GM19193 (cell line): ENCODE results near the gene RAB35.

Experiments used
- POLR2A ChIP-seq: IDR thresholded peaks from 4 replicates; pipeline ENCODE4 v1.6.1; 2011; ENCODE audit not compliant: insufficient read depth, insufficient read length; ENCODE audit errors: extremely low read depth

RAB35 gene

DNA sequence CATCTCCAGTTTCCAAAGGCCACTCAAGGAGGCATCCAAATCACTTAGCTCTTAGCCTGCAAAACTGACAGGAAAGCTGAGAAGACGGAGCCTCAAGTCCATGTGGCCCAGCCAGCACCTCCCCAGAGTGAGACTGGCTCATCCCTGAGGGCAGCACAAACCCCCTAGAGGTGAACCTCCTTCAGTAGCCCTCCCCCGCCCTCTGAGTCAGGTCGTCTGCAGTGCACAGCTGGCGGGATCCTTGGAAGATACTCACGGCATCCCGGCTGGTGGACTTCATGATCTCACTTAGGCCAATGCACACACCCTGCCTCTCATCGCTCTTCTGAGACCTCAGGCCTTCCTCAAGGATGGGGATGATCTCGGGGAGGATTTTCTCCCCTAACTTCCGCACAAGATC is 24.1 kb upstream of the RAB35 start:
- TF ChIP-seq POLR2A: no peak

- no peak for TF ChIP-seq POLR2A
Measured at GRCh38 chr12:120139958-120140357, 23.4 kb upstream of the RAB35 start.

- no peak for TF ChIP-seq POLR2A
Measured at GRCh38 chr12:120138366-120138765, 21.8 kb upstream of the RAB35 start.

- TF ChIP-seq POLR2A: no peak
Measured at GRCh38 chr12:120137833-120138232, 21.3 kb upstream of the RAB35 start.

GRCh38 chr12:120136093-120136770 is 19.7 kb upstream of the RAB35 start:
- no peak for TF ChIP-seq POLR2A

DNA sequence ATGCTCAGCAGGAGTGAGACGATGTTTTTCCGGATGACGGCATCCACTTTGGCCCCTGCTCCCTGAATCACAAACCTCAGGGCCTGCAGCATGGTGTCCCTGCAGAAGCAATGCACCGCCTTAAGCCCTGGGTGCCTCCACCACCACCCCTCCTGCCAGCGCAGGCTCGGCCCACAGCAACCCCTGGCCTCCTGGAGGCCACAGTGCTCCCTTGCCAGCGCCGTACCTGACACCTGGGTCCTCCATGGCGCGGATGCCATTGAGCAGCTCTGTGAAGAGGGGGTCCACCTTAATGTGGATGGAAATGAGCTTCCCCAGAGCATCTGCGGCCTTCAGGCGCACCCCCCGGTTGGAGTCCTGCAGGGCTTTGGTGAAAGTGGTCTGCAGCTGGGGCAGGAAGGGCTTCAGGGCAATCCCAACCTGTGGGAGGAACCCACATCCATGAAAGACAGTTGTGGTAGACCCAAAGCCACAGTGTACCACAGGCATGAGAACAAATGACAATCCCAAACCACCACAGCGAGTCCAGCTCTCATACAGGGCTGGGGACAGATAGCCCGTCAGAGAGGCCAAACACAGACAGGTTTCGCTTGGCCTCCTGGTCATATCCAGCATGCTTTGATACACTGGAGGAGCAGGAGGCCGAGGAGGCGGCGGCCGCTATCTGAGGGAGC is 17.9 kb upstream of the RAB35 start:
- no peak for TF ChIP-seq POLR2A

DNA sequence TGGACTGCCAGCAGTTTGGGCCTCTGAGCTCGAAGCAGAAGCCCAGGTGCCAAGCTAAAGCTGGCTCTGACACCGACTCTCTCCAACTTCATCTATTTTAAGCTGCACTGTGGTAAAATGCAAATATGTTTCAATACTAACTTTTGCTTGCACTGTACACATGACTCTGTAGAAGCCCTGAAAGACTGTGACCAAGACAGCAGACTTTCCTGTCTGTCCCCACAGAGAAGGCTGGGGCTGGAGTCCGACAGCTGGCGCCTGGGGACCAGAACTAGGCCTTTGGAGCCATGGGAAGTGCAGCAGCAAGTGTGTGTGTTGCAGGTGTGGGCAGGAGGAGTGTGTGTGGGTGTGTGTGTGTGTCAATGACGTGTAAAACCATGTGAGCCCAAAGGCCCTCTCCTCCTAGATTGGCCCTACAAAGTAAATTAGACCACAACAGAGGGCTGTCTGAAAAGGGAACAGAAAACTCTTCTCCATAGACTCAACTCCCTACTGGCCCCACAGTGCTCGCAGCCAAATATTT is 16.4 kb upstream of the RAB35 start:
- peak; percentile 42 for TF ChIP-seq POLR2A

DNA sequence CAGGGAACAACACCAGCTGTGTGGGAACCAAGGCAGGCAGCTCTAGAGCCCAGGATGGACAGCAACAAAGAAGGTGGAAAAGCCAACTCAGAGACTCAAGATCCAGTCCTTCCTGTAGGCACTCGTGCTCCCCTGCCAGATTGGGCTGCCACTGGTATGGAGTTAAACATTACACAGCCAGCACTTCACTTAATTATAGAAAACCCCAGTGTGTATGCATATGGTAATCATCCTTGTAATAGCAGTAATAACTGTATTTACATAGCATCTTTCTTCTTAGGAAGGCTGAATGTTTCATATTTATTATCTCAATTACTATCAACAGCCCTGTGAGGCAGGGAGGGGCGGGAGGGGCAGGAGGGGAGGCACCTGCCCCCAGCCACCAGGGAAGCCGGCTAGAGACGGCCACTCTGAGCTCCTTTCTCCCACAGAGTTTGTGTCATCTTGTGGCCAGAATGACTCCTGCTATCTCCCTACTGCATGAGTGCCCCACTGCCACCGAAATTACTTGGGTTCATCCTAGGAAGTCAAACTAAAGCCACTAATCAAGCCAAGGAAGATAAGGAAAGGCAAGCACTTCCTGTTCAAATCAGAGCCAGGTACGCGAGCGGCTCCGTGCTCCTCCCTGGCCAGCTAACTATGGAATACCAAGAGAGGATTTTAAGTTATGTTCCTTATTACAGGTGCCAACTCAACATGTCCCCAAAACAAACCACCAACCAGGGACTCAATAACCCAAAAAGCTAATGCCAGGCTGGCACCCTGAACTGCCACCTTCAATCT is 15.7 kb upstream of the RAB35 start:
- TF ChIP-seq POLR2A: no peak

- TF ChIP-seq POLR2A: no peak
Measured at GRCh38 chr12:120131116-120131515, 14.6 kb upstream of the RAB35 start.

- no peak for TF ChIP-seq POLR2A
Measured at GRCh38 chr12:120130011-120130410, 13.5 kb upstream of the RAB35 start.

- TF ChIP-seq POLR2A: no peak
Measured at GRCh38 chr12:120126635-120127005, 10.1 kb upstream of the RAB35 start.

DNA sequence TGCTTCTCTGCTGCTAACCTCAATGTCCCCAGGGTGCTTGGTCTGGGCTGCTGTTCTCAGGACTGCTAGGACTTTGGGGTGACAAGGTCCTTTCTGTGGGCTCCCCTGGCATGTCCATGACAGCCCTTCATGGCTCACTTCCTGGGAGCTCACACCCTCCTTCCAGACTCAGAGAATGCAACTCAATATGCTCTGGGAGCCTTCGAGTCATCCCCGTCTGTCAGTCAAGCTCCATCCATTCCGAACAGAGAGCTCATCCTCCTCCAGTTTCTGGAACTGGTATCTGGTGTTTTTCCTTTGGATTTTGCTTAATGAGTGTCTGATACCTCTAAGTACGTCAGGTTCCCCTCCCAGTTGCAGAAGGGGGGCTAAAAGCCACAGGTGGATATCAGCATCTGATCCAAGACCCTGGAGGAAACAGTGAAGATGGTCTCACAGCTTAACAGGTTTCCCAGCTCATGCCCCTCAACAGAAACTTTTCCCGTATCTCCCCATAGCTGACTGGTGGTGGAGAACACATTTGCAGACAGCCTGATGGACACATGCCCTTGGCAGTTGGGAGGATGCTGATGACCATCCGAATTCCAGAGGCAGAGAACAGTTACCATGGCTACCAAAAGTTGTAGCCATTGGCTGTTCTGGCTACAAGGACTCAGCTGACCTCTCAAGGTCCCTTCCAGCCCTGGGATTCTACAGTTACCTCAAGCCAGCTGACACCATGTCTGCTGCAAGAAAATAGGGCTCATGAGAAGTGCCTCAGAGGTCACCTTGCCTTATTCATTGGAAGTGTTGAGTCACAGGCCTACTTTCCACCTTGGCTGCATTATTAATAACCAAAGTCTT is 9.5 kb upstream of the RAB35 start:
- no peak for TF ChIP-seq POLR2A

- TF ChIP-seq POLR2A: no peak
Measured at GRCh38 chr12:120125029-120125428, 8.5 kb upstream of the RAB35 start.

DNA sequence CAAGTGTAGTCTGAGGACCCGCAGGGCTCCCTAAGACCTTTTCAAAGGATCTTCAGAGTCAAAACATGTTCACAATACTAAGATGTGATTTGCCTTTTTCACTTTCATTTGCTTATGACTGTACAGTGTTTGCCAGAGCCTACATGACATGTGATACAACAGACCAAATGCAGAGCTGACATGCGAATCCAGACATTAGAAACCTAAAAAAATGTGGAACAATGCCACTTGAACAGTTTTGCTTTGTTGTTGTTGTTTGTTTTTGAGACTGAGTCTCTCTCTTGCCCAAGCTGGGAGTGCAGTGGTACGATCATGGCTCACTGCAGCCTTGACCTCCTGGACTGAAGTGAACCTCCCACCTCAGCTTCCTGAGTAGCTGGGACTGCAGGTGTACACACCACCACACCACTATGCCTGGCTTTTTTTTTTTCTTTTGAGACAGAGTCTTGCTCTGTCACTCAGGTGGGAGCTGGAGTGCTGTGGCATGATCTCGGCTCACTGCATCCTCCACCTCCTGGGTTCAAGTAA is 5.3 kb upstream of the RAB35 start:
- no peak for TF ChIP-seq POLR2A

DNA sequence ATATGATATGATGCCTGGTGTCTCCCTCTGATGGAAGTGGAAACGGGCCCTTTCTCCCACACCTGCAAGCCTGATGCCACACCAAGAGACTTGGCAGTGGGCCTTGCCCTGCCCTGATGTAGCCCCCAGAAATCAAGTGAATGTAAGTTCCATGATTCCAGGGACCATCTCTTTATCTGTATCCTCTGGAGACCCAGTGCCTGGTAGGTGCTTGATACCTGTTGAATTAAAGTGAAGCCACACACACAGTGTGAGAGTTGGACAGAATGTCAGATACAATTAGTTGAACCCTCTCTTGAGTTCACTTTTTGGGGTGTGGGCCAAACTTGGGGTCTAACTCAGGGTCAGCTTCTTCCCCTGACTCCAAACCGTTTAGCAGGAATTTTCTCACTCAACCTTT is 4.8 kb upstream of the RAB35 start:
- TF ChIP-seq POLR2A: no peak

GRCh38 chr12:120119271-120119973 is 2.9 kb upstream of the RAB35 start:
- no peak for TF ChIP-seq POLR2A
